GM12801 (cell line): ENCODE measurements around the gene USP2.

Experiments
- CTCF ChIP-seq: IDR thresholded peaks from one replicate; pipeline ENCODE4 v1.5.1; 2011; ENCODE audit warnings: control low read depth; ENCODE audit not compliant: insufficient read length; ENCODE audit errors: extremely low read depth

Gene USP2

GRCh38 chr11:119340335-119341221, 40.9 kb downstream of the USP2 start, which contains the start of gene C1QTNF5:
C1QTNF5 (minus strand) TSS chr11:119340883; CDS start chr11:119340397, 486 bp downstream.
- no peak for TF ChIP-seq CTCF

GRCh38 chr11:119339589-119340334, 41.7 kb downstream of the USP2 start:
- no peak for TF ChIP-seq CTCF

- TF ChIP-seq CTCF = no peak
These were observed 42.4 kb downstream of the USP2 start for GRCh38 chr11:119338965-119339588.

GRCh38 chr11:119338318-119338890, 43.1 kb downstream of the USP2 start:
- TF ChIP-seq CTCF = no peak

- no peak for TF ChIP-seq CTCF
These were observed 43.7 kb downstream of the USP2 start for GRCh38 chr11:119337581-119338317.

GRCh38 chr11:119336744-119337469, 44.6 kb downstream of the USP2 start:
- no peak for TF ChIP-seq CTCF
